Left kidney (tissue), 8 donors: ENCODE data around the gene BTF3L4. TPM values are rescaled to one million over a fixed set of nuclear protein-coding genes. Genes with fewer than 3 reads are reported as not detected.
"Not testable (repeated sequence)": the region's sequence is repeated elsewhere in the genome, so short reads cannot be mapped to it uniquely, and the experiment has no call there.

ENCODE experiments used
- DNase-seq: peaks from one replicate; pipeline ENCODE4 v3.0.0-alpha.2; 2013
- long read RNA-seq, 8 donors: transcript quantifications; one replicate each; lab custom pipeline, GENCODE V29; 2026
- polyA plus RNA-seq: library from polyadenylated mRNA; unstranded; fragments of 120-200 nt; gene quantifications from one replicate; pipeline ENCODE4 v1.2.1, GENCODE V29; 2013; ENCODE audit not compliant: insufficient read length

The BTF3L4 gene
- polyA plus RNA-seq = 85.6 TPM
- long read RNA-seq, donor 1, full-length matches to known transcripts = 58 of 58 reads
- long read RNA-seq, donor 1, partial matches to known transcripts = 0 of 58 reads
- long read RNA-seq, donor 1, other reads (novel, unspliced or antisense) = 0 of 58 reads
- long read RNA-seq, donor 2, full-length matches to known transcripts = 45 of 45 reads
- long read RNA-seq, donor 2, partial matches to known transcripts = 0 of 45 reads
- long read RNA-seq, donor 2, other reads (novel, unspliced or antisense) = 0 of 45 reads
- long read RNA-seq, donor 3, full-length matches to known transcripts = 44 of 57 reads
- long read RNA-seq, donor 3, partial matches to known transcripts = 13 of 57 reads
- long read RNA-seq, donor 3, other reads (novel, unspliced or antisense) = 0 of 57 reads
- long read RNA-seq, donor 4, full-length matches to known transcripts = 7 of 7 reads
- long read RNA-seq, donor 4, partial matches to known transcripts = 0 of 7 reads
- long read RNA-seq, donor 4, other reads (novel, unspliced or antisense) = 0 of 7 reads
- long read RNA-seq, donor 5, full-length matches to known transcripts = 97 of 113 reads
- long read RNA-seq, donor 5, partial matches to known transcripts = 16 of 113 reads
- long read RNA-seq, donor 5, other reads (novel, unspliced or antisense) = 0 of 113 reads
- long read RNA-seq, donor 6, full-length matches to known transcripts = 70 of 110 reads
- long read RNA-seq, donor 6, partial matches to known transcripts = 40 of 110 reads
- long read RNA-seq, donor 6, other reads (novel, unspliced or antisense) = 0 of 110 reads
- long read RNA-seq, donor 7, full-length matches to known transcripts = 71 of 71 reads
- long read RNA-seq, donor 7, partial matches to known transcripts = 0 of 71 reads
- long read RNA-seq, donor 7, other reads (novel, unspliced or antisense) = 0 of 71 reads
- long read RNA-seq, donor 8, full-length matches to known transcripts = 31 of 31 reads
- long read RNA-seq, donor 8, partial matches to known transcripts = 0 of 31 reads
- long read RNA-seq, donor 8, other reads (novel, unspliced or antisense) = 0 of 31 reads

- peak; percentile 92 for DNase-seq
Measured at GRCh38 chr1:52056163-52056936, at the start of gene BTF3L4. Gene BTF3L4, plus strand, starts transcription at chr1:52056295. Its CDS starts 3,553 bp downstream, at chr1:52059848.

- no peak for DNase-seq
Measured at GRCh38 chr1:52007215-52008002, 48.7 kb upstream of the BTF3L4 start.

- no peak for DNase-seq
Measured at GRCh38 chr1:52008071-52008809, 47.9 kb upstream of the BTF3L4 start.

- DNase-seq = no peak
Measured at GRCh38 chr1:52022133-52022532, 34.0 kb upstream of the BTF3L4 start.

GRCh38 chr1:52026278-52026677, 29.8 kb upstream of the BTF3L4 start:
- no peak for DNase-seq

- no peak for DNase-seq
Measured at GRCh38 chr1:52028328-52028727, 27.8 kb upstream of the BTF3L4 start.

GRCh38 chr1:52028839-52029238, 27.3 kb upstream of the BTF3L4 start:
- DNase-seq = not testable (repeated sequence)

- DNase-seq = no peak
Measured at GRCh38 chr1:52032124-52032784, 23.8 kb upstream of the BTF3L4 start.

GRCh38 chr1:52032785-52033131, 23.3 kb upstream of the BTF3L4 start:
- DNase-seq = no peak

GRCh38 chr1:52033190-52034049, 22.7 kb upstream of the BTF3L4 start, which contains the start of gene KTI12:
Gene KTI12, minus strand, starts transcription at chr1:52033810. Its CDS starts 49 bp downstream, at chr1:52033761.
- peak; percentile 88 for DNase-seq

GRCh38 chr1:52034050-52034384, 22.1 kb upstream of the BTF3L4 start:
- DNase-seq = no peak

- DNase-seq = no peak
Measured at GRCh38 chr1:52037402-52037814, 18.7 kb upstream of the BTF3L4 start.

GRCh38 chr1:52037909-52038308, 18.2 kb upstream of the BTF3L4 start:
- no peak for DNase-seq

GRCh38 chr1:52041551-52042185, 14.4 kb upstream of the BTF3L4 start:
- DNase-seq = no peak

- DNase-seq = no peak
Measured at GRCh38 chr1:52045236-52045635, 10.9 kb upstream of the BTF3L4 start.

- not testable (repeated sequence) for DNase-seq
Measured at GRCh38 chr1:52045666-52046195, 10.4 kb upstream of the BTF3L4 start.

GRCh38 chr1:52049337-52049736, 6.8 kb upstream of the BTF3L4 start:
- not testable (repeated sequence) for DNase-seq

GRCh38 chr1:52053862-52054261, 2.2 kb upstream of the BTF3L4 start:
- DNase-seq = no peak
